ENCODE measurements around the gene KAT14. TPM values are rescaled to one million over a fixed set of nuclear protein-coding genes. Genes with fewer than 3 reads are reported as not detected.

The KAT14 gene
- total RNA-seq, 1 experiment from 2014 or later, result 24.1 TPM

DNA sequence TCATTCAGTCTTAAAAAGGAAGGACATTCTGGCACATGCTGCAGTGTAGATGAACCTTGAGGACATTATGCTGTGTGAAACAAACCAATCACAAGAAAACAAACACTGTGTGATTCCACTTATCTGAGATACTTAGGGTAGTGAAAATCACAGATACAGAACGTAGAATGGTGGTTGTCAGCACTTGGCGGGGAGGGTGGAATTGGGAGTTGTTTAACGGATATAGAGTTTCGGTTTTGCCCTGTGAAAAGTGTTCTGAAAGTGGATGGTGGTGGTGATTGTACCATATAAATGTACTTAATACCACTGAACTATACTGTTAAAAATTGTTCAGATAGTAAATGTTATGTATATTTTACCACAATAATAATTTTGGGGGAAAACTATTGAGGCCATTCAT is 18.4 kb downstream of the KAT14 start:
- no peak overlapping the region for H3K4me3 Mint-ChIP-seq
- DNase-seq (ENCODE audit: low spot score) (no peak), ATAC-seq (no peak)
- H3K4me1 Mint-ChIP-seq, result no peaks in the 10 kb centered on the region
- POLR2A ChIA-PET, result no interaction called here
- H3K36me3 Mint-ChIP-seq, result peaks cover 18% of the 10 kb centered on the region
- H3K27me3 Mint-ChIP-seq (ENCODE audit: low read depth), result no peaks in the 10 kb centered on the region
- H3K9me3 Mint-ChIP-seq, result no peaks in the 10 kb centered on the region
- TF ChIP-seq KAT7 (CRISPR knock-in tag; IDR thresholded peaks at IDR 0.05; ENCODE audit: borderline replicate concordance) (no peak), ZNF263 (CRISPR knock-in tag; IDR thresholded peaks at IDR 0.05; ENCODE audit: low read depth) (no peak), TCF7 (CRISPR knock-in tag; IDR thresholded peaks at IDR 0.05; ENCODE audit: low read depth) (no peak), SMAD3 (CRISPR knock-in tag; IDR thresholded peaks at IDR 0.05; ENCODE audit: borderline replicate concordance) (no peak), NR3C1 (CRISPR knock-in tag; conservative IDR thresholded peaks at IDR 0.05; ENCODE audit: low read depth) (no peak), JUN (CRISPR knock-in tag; IDR thresholded peaks at IDR 0.05) (no peak), TEAD1 (CRISPR knock-in tag; IDR thresholded peaks at IDR 0.05) (no peak)
- TF ChIP-seq, protein P1, sequence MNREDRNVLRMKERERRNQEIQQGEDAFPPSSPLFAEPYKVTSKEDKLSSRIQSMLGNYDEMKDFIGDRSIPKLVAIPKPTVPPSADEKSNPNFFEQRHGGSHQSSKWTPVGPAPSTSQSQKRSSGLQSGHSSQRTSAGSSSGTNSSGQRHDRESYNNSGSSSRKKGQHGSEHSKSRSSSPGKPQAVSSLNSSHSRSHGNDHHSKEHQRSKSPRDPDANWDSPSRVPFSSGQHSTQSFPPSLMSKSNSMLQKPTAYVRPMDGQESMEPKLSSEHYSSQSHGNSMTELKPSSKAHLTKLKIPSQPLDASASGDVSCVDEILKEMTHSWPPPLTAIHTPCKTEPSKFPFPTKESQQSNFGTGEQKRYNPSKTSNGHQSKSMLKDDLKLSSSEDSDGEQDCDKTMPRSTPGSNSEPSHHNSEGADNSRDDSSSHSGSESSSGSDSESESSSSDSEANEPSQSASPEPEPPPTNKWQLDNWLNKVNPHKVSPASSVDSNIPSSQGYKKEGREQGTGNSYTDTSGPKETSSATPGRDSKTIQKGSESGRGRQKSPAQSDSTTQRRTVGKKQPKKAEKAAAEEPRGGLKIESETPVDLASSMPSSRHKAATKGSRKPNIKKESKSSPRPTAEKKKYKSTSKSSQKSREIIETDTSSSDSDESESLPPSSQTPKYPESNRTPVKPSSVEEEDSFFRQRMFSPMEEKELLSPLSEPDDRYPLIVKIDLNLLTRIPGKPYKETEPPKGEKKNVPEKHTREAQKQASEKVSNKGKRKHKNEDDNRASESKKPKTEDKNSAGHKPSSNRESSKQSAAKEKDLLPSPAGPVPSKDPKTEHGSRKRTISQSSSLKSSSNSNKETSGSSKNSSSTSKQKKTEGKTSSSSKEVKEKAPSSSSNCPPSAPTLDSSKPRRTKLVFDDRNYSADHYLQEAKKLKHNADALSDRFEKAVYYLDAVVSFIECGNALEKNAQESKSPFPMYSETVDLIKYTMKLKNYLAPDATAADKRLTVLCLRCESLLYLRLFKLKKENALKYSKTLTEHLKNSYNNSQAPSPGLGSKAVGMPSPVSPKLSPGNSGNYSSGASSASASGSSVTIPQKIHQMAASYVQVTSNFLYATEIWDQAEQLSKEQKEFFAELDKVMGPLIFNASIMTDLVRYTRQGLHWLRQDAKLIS (CRISPR knock-in tag; IDR thresholded peaks at IDR 0.05; ENCODE audit: borderline replicate concordance), result no peak
- TF ChIP-seq, protein P2, sequence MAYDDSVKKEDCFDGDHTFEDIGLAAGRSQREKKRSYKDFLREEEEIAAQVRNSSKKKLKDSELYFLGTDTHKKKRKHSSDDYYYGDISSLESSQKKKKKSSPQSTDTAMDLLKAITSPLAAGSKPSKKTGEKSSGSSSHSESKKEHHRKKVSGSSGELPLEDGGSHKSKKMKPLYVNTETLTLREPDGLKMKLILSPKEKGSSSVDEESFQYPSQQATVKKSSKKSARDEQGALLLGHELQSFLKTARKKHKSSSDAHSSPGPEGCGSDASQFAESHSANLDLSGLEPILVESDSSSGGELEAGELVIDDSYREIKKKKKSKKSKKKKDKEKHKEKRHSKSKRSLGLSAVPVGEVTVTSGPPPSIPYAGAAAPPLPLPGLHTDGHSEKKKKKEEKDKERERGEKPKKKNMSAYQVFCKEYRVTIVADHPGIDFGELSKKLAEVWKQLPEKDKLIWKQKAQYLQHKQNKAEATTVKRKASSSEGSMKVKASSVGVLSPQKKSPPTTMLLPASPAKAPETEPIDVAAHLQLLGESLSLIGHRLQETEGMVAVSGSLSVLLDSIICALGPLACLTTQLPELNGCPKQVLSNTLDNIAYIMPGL (CRISPR knock-in tag; IDR thresholded peaks at IDR 0.05), result no peak
- TF ChIP-seq, protein P3, sequence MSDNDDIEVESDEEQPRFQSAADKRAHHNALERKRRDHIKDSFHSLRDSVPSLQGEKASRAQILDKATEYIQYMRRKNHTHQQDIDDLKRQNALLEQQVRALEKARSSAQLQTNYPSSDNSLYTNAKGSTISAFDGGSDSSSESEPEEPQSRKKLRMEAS (CRISPR knock-in tag; IDR thresholded peaks at IDR 0.05), result no peak
- TF ChIP-seq, protein P4, sequence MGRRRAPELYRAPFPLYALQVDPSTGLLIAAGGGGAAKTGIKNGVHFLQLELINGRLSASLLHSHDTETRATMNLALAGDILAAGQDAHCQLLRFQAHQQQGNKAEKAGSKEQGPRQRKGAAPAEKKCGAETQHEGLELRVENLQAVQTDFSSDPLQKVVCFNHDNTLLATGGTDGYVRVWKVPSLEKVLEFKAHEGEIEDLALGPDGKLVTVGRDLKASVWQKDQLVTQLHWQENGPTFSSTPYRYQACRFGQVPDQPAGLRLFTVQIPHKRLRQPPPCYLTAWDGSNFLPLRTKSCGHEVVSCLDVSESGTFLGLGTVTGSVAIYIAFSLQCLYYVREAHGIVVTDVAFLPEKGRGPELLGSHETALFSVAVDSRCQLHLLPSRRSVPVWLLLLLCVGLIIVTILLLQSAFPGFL (CRISPR knock-in tag; IDR thresholded peaks at IDR 0.05; ENCODE audit: borderline replicate concordance), result no peak
- TF ChIP-seq, protein P5, sequence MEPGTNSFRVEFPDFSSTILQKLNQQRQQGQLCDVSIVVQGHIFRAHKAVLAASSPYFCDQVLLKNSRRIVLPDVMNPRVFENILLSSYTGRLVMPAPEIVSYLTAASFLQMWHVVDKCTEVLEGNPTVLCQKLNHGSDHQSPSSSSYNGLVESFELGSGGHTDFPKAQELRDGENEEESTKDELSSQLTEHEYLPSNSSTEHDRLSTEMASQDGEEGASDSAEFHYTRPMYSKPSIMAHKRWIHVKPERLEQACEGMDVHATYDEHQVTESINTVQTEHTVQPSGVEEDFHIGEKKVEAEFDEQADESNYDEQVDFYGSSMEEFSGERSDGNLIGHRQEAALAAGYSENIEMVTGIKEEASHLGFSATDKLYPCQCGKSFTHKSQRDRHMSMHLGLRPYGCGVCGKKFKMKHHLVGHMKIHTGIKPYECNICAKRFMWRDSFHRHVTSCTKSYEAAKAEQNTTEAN (CRISPR knock-in tag; IDR thresholded peaks at IDR 0.05), result no peak
- TF ChIP-seq, protein P6, sequence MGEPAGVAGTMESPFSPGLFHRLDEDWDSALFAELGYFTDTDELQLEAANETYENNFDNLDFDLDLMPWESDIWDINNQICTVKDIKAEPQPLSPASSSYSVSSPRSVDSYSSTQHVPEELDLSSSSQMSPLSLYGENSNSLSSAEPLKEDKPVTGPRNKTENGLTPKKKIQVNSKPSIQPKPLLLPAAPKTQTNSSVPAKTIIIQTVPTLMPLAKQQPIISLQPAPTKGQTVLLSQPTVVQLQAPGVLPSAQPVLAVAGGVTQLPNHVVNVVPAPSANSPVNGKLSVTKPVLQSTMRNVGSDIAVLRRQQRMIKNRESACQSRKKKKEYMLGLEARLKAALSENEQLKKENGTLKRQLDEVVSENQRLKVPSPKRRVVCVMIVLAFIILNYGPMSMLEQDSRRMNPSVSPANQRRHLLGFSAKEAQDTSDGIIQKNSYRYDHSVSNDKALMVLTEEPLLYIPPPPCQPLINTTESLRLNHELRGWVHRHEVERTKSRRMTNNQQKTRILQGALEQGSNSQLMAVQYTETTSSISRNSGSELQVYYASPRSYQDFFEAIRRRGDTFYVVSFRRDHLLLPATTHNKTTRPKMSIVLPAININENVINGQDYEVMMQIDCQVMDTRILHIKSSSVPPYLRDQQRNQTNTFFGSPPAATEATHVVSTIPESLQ (CRISPR knock-in tag; IDR thresholded peaks at IDR 0.05), result no peak
- CTCF ChIA-PET, result no interaction called here
- H3K27ac Mint-ChIP-seq, result no peak overlapping the region

DNA sequence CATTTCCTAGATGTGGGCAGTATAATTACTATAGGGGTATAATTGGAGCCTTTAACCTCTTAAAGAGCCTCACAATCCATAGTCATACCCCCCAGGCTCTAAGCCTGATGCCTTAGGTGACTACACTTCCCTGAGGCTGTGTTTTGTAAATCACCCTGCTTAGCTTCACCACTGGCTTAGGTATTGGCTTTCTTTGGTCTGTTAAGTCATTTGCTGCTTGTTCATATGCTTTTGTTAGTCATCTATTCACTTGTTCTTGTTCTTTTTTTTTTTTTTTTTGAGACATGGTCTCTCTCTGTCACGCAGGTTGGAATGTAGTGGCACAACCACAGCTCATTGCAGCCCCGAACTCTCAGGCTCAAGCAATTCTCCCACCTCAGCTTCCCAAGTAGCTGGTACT is 26.7 kb downstream of the KAT14 start:
- H3K9me3 Mint-ChIP-seq, result no peaks in the 10 kb centered on the region
- POLR2A ChIA-PET, result no interaction called here
- H3K27ac Mint-ChIP-seq, result no peak overlapping the region
- DNase-seq (ENCODE audit: low spot score) (no peak), ATAC-seq (no peak)
- no peak overlapping the region for H3K4me3 Mint-ChIP-seq
- H3K4me1 Mint-ChIP-seq, result peaks cover 19% of the 10 kb centered on the region
- CTCF ChIA-PET, result interaction anchor here (0.7 kb wide), 1 partner anchor 8 kb away, joined by 3 read pairs; no protein-coding TSS in a partner anchor
- H3K27me3 Mint-ChIP-seq (ENCODE audit: low read depth), result no peaks in the 10 kb centered on the region
- peaks cover 27% of the 10 kb centered on the region for H3K36me3 Mint-ChIP-seq
- TF ChIP-seq, protein P2 (CRISPR knock-in tag; IDR thresholded peaks at IDR 0.05), result no peak
- TF ChIP-seq, protein P1 (CRISPR knock-in tag; IDR thresholded peaks at IDR 0.05; ENCODE audit: borderline replicate concordance), result no peak
- no peak for TF ChIP-seq GABPB1 (CRISPR knock-in tag; IDR thresholded peaks at IDR 0.05)
- TF ChIP-seq, protein P7, sequence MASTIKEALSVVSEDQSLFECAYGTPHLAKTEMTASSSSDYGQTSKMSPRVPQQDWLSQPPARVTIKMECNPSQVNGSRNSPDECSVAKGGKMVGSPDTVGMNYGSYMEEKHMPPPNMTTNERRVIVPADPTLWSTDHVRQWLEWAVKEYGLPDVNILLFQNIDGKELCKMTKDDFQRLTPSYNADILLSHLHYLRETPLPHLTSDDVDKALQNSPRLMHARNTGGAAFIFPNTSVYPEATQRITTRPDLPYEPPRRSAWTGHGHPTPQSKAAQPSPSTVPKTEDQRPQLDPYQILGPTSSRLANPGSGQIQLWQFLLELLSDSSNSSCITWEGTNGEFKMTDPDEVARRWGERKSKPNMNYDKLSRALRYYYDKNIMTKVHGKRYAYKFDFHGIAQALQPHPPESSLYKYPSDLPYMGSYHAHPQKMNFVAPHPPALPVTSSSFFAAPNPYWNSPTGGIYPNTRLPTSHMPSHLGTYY (CRISPR knock-in tag; IDR thresholded peaks at IDR 0.05), result no peak
- TF ChIP-seq SMAD4 (CRISPR knock-in tag; IDR thresholded peaks at IDR 0.05), result no peak
